ENCODE measurements around the gene MPST.

DNA sequence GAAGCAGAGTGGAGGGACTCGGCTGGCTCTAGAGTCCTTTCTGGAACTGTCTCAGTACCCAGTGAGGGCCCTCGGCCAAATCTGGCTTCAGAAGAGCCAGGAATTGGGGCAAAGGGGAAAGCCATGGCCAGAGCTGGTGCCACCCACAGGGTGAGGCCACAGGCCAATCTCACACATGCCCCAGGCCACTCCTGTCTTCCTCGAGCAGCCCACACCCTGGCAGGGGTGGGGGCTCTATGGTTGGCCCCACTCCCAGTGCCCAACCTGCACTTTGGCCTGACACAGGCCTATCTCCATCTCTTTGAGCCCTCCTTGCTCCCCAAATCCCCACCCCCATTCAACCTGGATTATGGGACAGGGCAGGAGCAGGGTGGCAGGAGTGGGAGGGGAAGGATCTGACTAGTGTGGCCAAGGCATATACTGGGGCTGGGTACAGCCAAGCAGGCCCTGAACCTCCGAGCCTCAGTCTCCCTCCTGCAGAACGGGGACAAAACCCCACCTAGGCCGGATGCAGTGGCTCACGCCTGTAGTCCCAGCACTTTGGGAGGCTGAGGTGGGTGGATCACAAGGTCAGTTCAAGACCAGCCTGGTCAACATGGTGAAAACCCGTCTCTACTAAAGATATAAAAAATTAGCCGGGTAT lies 7.2 kb upstream of the MPST start:
- TF ChIP-seq, protein P1, sequence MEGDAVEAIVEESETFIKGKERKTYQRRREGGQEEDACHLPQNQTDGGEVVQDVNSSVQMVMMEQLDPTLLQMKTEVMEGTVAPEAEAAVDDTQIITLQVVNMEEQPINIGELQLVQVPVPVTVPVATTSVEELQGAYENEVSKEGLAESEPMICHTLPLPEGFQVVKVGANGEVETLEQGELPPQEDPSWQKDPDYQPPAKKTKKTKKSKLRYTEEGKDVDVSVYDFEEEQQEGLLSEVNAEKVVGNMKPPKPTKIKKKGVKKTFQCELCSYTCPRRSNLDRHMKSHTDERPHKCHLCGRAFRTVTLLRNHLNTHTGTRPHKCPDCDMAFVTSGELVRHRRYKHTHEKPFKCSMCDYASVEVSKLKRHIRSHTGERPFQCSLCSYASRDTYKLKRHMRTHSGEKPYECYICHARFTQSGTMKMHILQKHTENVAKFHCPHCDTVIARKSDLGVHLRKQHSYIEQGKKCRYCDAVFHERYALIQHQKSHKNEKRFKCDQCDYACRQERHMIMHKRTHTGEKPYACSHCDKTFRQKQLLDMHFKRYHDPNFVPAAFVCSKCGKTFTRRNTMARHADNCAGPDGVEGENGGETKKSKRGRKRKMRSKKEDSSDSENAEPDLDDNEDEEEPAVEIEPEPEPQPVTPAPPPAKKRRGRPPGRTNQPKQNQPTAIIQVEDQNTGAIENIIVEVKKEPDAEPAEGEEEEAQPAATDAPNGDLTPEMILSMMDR (conservative IDR thresholded peaks at IDR 0.05; ENCODE audit: low read length), result no peak
- no peak for TF ChIP-seq EZH2phosphoT487 (IDR thresholded peaks at IDR 0.05; ENCODE audit: borderline replicate concordance)

Measured in Loucy (cell line).